OCI-LY1 (cell line): Measurements from ENCODE around the gene ZER1.

Experiments used
- CTCF ChIP-seq: fragments of 200-600 bp; sonication (generic), shearing (Covaris generic); IDR thresholded peaks from 2 replicates; pipeline ENCODE4 v1.5.1; 2017; ENCODE audit warnings: mild to moderate bottlenecking, antibody characterized with exemption, low read length, moderate library complexity, mixed read lengths
- EZH2 ChIP-seq: fragments of 200-600 bp; sonication (generic), shearing (Covaris generic); IDR thresholded peaks from 2 replicates; pipeline ENCODE4 v1.8.0; 2017; ENCODE audit warnings: borderline replicate concordance, mixed run types, mild to moderate bottlenecking, antibody characterized with exemption, low read length, moderate library complexity, mixed read lengths

- TF ChIP-seq CTCF (no peak), EZH2 (no peak)
Measured at GRCh38 chr9:128696923-128697707, 74.6 kb downstream of the ZER1 start.
